HG03342 (cell line): ENCODE results near the gene MALRD1.

Source experiments
- ATAC-seq: cut with Tn5 transposase; IDR thresholded peaks from one replicate; pipeline ENCODE4 v1.9.1; 2021; ENCODE audit warnings: mild to moderate bottlenecking, moderate library complexity; ENCODE audit not compliant: unreplicated experiment

MALRD1 gene

GRCh38 chr10:19098803-19099202 is 50.2 kb downstream of the MALRD1 start:
- no peak for ATAC-seq

DNA sequence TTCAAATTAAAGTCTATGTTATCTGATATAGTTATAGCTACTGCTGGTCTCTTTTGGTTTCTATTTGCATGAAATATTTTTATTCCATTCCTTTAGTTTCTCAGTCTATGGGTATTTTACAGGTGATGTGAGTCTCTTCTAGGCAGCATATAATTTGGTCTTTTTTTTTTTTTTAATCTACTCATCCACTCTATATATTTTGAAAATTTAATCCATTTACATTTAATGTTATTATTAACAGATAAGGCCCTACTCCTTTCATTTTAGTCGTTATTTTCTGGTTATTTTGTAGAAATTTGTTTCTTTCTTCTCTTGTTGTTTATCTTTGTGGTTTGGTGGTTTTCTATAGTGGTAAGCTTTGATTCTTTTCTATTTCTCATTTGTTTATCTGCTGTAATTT is 58.8 kb downstream of the MALRD1 start:
- ATAC-seq, result no peak

- ATAC-seq, result no peak
These were observed 63.1 kb downstream of the MALRD1 start for GRCh38 chr10:19111501-19112267.

DNA sequence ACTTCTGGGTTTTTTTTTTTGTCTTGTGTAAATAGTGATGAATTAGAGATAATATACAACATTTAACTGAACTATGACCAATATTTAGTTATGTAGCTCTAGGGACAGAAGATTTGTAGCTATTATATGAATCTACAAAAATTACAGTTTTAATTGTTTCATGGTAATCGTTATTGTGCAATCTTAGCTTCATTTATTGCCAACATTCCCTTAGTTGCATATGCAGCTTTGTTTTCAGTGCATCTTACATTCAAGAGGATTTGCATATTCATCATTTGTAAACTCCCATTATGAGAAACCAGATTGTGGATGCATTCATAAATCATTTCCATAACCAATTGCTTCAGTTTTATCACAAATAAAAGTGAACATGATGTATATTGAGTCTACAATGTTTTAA is 68.8 kb downstream of the MALRD1 start:
- no peak for ATAC-seq

DNA sequence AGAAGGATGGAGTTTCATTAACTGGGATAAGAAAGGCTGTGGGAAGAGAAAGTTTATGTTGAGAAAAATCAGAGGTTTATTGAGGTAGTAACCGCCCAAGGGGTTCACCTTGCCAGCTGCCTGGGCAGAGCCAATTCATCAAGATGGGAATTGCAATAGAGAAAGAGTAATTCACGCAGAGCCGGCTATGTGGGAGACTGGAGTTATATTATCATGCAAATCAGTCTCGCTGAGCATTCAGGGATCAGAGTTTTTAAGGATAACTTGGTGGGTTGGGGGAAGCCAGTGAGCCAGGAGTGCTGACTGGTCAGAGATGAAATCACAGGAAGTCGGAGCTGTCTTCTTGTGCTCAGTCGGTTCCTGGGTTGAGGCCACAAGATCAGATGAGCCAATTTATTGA is 70.6 kb downstream of the MALRD1 start:
- ATAC-seq, result no peak

- ATAC-seq, result no peak
These were observed 71.8 kb downstream of the MALRD1 start for GRCh38 chr10:19120381-19120908.

DNA sequence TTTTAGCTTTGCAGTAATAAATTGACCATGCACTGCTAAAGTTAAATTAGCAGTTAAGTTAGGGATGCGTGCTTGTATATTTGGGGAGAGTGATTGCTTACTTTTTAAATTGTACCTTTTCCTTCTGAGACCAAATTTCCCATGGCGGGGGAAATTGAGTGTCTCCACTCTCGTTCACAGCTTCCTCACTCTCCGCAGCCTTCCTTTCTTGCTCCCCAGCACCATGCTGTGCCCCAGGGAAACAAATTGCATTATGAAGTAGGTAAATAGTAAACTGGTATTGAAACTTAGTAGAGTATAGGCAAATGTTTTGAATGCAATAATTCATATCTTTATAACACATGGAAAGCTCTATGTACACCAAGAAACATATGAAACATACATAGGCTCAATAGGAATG is 85.4 kb downstream of the MALRD1 start:
- no peak for ATAC-seq

DNA sequence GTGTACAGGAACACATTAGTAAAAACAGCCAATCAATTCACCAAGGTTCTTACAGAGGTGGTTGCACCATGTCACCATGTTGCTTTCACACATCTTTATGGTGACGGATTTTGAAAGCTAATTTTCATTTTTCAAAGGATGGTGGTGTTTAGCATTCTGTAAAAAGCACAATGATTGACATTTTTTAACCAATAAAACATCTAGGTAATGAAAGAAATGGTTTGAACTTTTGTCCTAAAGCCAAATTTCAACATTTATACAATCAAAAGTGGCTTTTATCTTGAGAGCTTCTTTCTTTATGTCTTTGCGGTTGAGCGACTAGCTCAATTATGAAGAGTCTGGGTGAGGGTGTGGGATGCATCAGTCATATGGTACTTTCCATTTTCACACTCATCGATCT is 94.4 kb downstream of the MALRD1 start:
- ATAC-seq, result no peak

- ATAC-seq, result no peak
These were observed 95.6 kb downstream of the MALRD1 start for GRCh38 chr10:19144206-19144605.

DNA sequence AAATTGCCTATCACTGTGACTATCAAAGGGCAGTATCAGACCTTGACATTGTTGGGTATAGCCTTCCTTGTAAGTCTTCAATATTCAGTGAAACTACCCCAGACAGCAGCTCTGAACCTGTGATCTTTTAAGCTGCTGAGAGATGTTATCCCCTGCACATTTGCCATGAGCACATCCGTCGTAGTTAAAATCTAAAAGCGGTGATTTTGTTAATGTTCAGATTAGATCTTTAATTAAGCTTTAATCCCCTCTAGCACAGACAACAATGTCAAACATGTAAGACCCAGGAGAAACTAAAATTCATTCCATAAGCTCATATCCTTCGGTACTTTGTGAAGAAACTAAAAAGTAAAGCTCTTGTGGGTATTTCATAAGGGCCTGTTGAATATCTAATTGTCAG is 105.8 kb downstream of the MALRD1 start:
- ATAC-seq, result no peak

DNA sequence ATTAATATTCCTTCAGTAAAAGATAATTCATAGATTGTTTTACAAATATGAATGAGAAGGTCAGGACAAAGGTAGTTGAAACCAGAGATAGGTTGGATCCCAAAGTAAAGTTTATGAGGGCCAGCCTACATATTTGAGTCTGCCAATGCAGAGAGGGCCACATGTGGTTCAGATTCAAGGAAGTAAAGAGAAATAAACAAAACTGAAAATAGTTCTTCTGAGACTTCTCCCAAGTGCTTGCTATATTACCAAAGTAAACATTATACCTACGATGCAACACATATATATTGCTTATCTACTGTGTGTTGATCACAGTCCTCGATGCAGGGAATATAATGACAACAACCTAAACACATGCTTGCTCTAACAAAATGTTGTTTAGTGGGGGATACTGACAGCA is 109.8 kb downstream of the MALRD1 start:
- no peak for ATAC-seq

DNA sequence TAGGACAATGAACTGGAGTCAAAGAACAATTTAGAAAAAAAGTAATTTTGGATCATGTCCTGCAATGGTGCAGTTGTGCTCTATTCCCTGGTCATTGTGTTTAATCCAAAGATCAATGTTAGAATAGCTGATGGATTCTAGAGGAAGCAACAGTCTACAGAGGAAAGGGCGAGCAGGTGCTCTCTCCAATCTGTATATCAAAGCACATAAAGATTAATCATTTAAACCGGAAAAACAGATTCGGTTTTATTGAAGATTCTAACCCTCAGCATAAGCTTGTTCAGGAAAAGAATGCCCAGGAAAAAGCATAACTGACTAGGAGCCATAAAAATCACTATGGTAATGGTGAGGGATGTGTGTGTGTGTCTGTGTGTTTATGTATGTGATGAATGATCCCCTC is 110.3 kb downstream of the MALRD1 start:
- no peak for ATAC-seq

DNA sequence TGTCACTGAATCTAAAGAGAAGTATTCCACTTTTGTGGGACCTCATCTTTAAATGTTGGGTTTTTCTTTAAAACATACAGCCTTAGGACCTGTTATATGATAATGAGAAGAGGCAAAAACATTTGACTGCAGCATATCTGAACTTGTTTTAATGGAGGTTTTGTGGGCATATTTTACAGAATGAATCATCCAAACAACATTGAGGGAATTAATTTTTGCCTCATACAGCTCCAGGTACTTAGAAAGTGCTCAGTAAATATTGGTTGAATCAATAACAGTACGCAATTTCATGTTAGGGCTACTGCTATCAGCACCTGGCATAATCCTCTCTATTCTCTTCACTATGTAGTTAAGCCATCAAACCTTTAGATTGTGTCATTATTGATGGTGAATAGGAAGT is 115.9 kb downstream of the MALRD1 start:
- ATAC-seq, result no peak

GRCh38 chr10:19168584-19168983 is 120.0 kb downstream of the MALRD1 start:
- no peak for ATAC-seq

GRCh38 chr10:19169041-19169440 is 120.4 kb downstream of the MALRD1 start:
- ATAC-seq, result no peak

GRCh38 chr10:19169684-19170083 is 121.1 kb downstream of the MALRD1 start:
- no peak for ATAC-seq

GRCh38 chr10:19178675-19179074 is 130.1 kb downstream of the MALRD1 start:
- ATAC-seq, result no peak

- no peak for ATAC-seq
These were observed 136.3 kb downstream of the MALRD1 start for GRCh38 chr10:19184891-19185290.

GRCh38 chr10:19194866-19195265 is 146.3 kb downstream of the MALRD1 start:
- no peak for ATAC-seq

DNA sequence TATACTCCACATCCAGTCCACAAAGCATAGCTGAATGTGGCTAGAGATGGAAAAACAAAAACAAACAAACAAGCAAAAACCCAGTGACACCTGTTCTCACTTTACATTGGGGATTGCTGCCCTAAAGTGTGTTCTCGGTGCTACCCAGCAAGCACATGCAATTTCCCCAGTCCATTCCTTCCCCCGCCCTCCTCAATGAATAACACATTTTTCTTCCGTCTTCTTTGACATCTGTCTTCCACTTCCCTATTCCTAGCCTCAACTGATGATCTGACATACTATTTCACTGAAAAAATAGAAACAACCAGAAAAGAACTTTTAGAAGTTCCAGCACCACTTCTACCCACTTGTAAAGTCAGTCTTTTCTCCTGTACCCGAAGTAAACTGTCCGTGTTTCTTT is 147.1 kb downstream of the MALRD1 start:
- no peak for ATAC-seq

DNA sequence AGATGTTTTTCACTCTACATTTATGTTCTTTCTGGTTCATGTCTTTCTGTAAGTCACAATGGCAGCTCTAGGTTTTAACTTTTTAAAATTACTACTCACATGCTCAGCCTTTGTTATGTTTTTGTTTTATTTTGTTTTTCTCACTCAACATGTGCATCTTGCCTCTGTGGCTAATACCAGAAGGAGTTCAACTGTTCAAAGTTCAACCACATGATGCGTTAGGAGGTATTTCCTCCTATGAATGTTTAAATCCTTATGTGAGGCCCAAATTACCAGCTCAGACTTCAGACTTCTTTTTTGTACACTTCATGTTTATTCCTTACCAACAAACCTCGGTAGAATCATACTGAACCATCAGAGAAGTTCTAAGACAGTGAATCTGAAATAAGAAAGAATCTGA is 151.6 kb downstream of the MALRD1 start:
- no peak for ATAC-seq

GRCh38 chr10:19204246-19204917 is 155.8 kb downstream of the MALRD1 start:
- no peak for ATAC-seq
